Astrocyte (in vitro differentiated cells and primary cell): Measurements from ENCODE around the gene STOML1. TPM values are rescaled to one million over a fixed set of nuclear protein-coding genes. Genes with fewer than 3 reads are reported as not detected.

Experiments used
- DNase-seq: peaks from one replicate; pipeline ENCODE4 v3.0.0-alpha.2; 2010; ENCODE audit warnings: low read depth
- FAIRE-seq: peaks from 2 replicates; lab custom pipeline; 2011; peaks lifted over from hg19 to GRCh38; lab: Jason Lieb, UNC
- H2AFZ ChIP-seq: 2 replicates; pipeline ENCODE4 v1.6.0; 2012; ENCODE audit warnings: low read depth, low read length, inconsistent platforms
- H3K27ac ChIP-seq: 2 replicates; pipeline ENCODE4 v1.5.1; 2011; ENCODE audit warnings: low read depth, low read length, inconsistent platforms
- H3K27me3 ChIP-seq: 2 replicates; pipeline ENCODE4 v1.6.0; 2011; ENCODE audit warnings: low read length, inconsistent platforms; ENCODE audit not compliant: insufficient read depth
- H3K36me3 ChIP-seq: 2 replicates; pipeline ENCODE4 v1.5.1; 2011; ENCODE audit warnings: low read length, inconsistent platforms; ENCODE audit not compliant: insufficient read depth
- H3K4me1 ChIP-seq: 2 replicates; pipeline ENCODE4 v1.5.1; 2011; ENCODE audit warnings: low read length, inconsistent platforms; ENCODE audit not compliant: insufficient read depth
- H3K4me2 ChIP-seq: 2 replicates; pipeline ENCODE4 v1.6.0; 2012; ENCODE audit warnings: low read length, inconsistent platforms
- H3K4me3 ChIP-seq: 2 replicates; pipeline ENCODE4 v1.5.1; 2011; ENCODE audit warnings: low read depth, mild to moderate bottlenecking, low read length, inconsistent platforms; ENCODE audit not compliant: insufficient read depth
- H3K79me2 ChIP-seq: 2 replicates; pipeline ENCODE4 v1.6.0; 2012; ENCODE audit warnings: mild to moderate bottlenecking, low read length, inconsistent platforms; ENCODE audit not compliant: insufficient read depth
- H3K9ac ChIP-seq: 2 replicates; pipeline ENCODE4 v1.6.0; 2012; ENCODE audit warnings: mild to moderate bottlenecking, low read length, inconsistent platforms
- H3K9me3 ChIP-seq: 2 replicates; pipeline ENCODE4 v1.5.1; 2012; ENCODE audit warnings: low read depth, mild to moderate bottlenecking, low read length, inconsistent platforms; ENCODE audit not compliant: insufficient read depth
- H4K20me1 ChIP-seq: 2 replicates; pipeline ENCODE4 v1.6.0; 2012; ENCODE audit warnings: low read length, inconsistent platforms; ENCODE audit not compliant: insufficient read depth
- H3K27ac Mint-ChIP-seq: one replicate; pipeline ENCODE4 v1.8.0; 2021; ENCODE audit warnings: mild to moderate bottlenecking, mixed read lengths; ENCODE audit not compliant: unreplicated experiment
- H3K27me3 Mint-ChIP-seq: one replicate; pipeline ENCODE4 v1.8.0; 2021; ENCODE audit warnings: low read depth, mixed read lengths; ENCODE audit not compliant: unreplicated experiment
- H3K36me3 Mint-ChIP-seq: one replicate; pipeline ENCODE4 v1.8.0; 2021; ENCODE audit warnings: low read depth, mixed read lengths; ENCODE audit not compliant: unreplicated experiment
- H3K4me1 Mint-ChIP-seq: one replicate; pipeline ENCODE4 v1.8.0; 2021; ENCODE audit warnings: low read depth, mixed read lengths; ENCODE audit not compliant: unreplicated experiment
- H3K4me3 Mint-ChIP-seq: one replicate; pipeline ENCODE4 v1.8.0; 2021; ENCODE audit warnings: mild to moderate bottlenecking, moderate library complexity, mixed read lengths; ENCODE audit not compliant: unreplicated experiment
- H3K9me3 Mint-ChIP-seq: one replicate; pipeline ENCODE4 v1.8.0; 2021; ENCODE audit warnings: mild to moderate bottlenecking, mixed read lengths; ENCODE audit not compliant: unreplicated experiment
- EZH2 ChIP-seq: IDR thresholded peaks from 2 replicates; pipeline ENCODE4 v1.6.1; 2012; ENCODE audit warnings: mild to moderate bottlenecking, low read length, inconsistent platforms; ENCODE audit not compliant: insufficient read depth
- total RNA-seq: library from RNA; stranded (reverse); gene quantifications from 2 replicates; pipeline ENCODE4 v1.2.1, GENCODE V29; 2021
- TF ChIP-seq, protein P1 (sequence below): IDR thresholded peaks from 2 replicates; pipeline ENCODE4 v1.5.1; 2011; ENCODE audit warnings: low read depth, mild to moderate bottlenecking, inconsistent platforms, low read length, moderate library complexity; ENCODE audit not compliant: insufficient read depth

STOML1 gene
- total RNA-seq, 1 donor from 2014 or later, result 12.4 TPM

DNA sequence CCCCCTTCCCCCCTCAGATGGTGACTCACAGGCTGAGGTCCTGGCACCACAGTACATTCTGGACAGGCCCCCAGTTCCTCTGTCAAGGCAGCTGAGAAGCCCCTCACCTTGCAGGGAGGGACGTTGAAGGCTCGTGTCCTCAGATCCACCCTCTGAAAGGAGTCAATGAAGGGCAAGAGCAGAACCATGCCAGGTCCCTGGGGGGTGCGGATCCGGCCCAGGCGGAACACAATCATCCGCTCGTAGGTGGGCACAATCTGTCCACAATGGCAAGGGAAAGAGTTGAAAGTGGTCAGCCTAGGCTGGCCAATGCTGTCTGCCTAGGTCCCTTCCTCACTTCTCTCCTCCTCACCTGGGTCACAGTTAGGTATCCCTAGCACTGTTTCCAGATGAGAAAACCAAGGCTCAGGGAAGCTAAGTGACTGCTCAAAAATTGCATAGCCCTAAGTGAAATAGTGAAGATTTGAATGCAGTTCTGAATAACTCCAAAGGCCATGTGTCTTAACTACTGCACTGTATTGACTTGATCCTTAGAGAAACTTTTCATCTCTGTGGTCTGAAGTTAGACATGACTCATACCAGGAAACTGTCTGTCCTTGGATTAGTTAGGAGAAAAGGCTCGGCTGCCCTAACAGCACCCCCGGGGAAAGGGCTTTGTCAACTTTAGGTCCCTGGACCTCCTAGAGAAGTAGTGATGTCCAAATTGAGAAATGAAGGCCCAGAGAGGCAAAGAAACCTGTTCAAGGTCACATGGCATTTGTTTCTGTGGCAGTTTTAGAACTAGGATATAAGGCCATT, 2.9 kb downstream of the STOML1 start:
- TF ChIP-seq EZH2, result no peak
- TF ChIP-seq, protein P1, sequence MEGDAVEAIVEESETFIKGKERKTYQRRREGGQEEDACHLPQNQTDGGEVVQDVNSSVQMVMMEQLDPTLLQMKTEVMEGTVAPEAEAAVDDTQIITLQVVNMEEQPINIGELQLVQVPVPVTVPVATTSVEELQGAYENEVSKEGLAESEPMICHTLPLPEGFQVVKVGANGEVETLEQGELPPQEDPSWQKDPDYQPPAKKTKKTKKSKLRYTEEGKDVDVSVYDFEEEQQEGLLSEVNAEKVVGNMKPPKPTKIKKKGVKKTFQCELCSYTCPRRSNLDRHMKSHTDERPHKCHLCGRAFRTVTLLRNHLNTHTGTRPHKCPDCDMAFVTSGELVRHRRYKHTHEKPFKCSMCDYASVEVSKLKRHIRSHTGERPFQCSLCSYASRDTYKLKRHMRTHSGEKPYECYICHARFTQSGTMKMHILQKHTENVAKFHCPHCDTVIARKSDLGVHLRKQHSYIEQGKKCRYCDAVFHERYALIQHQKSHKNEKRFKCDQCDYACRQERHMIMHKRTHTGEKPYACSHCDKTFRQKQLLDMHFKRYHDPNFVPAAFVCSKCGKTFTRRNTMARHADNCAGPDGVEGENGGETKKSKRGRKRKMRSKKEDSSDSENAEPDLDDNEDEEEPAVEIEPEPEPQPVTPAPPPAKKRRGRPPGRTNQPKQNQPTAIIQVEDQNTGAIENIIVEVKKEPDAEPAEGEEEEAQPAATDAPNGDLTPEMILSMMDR, result no peak
- Histone ChIP-seq H3K27ac (peak overlapping the region; percentile 72), H4K20me1 (no peaks in the 10 kb centered on the region), H3K9me3 (no peaks in the 10 kb centered on the region), H3K4me3 (no peak overlapping the region), H3K36me3 (no peaks in the 10 kb centered on the region), H3K9ac (peak overlapping the region; percentile 29), H3K79me2 (peaks cover 13% of the 10 kb centered on the region), H3K4me1 (peaks cover 60% of the 10 kb centered on the region), H2AFZ (no peak overlapping the region), H3K27me3 (no peaks in the 10 kb centered on the region), H3K4me2 (peak overlapping the region; percentile 60)
- H3K4me3 Mint-ChIP-seq, result peak overlapping the region; percentile 71
- peak overlapping the region; percentile 96 for H3K27ac Mint-ChIP-seq
- DNase-seq, result peak; percentile 88
- H3K9me3 Mint-ChIP-seq, result no peaks in the 10 kb centered on the region
- H3K27me3 Mint-ChIP-seq, result no peaks in the 10 kb centered on the region
- H3K36me3 Mint-ChIP-seq, result peaks cover 3% of the 10 kb centered on the region
- peaks cover 61% of the 10 kb centered on the region for H3K4me1 Mint-ChIP-seq
- FAIRE-seq, result peak; percentile 92

DNA sequence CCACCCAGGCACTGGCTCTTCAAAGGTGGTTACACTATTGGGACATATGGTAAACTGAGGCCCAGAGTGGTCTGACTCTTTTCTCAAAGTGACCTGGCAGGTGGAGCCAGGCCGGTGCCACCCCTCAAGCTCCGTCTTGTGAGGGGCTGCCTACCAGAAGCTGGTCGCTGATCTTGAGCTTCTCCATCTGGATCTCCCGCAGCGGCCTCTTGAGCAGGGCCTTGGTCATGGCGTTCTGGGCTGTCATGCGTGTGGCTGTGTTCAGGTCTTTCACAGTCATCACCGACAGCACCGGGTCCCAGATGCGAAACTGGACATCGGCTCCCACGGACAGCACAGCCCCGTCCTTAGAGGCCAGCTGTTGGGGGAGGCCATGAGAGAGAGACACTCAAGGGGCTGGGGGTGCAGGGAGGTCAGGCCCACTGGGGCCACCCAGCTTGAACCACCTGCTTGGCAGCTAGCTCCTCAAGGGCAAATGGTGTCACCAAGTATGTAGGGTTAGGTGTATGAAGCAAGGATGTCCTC, 3.6 kb downstream of the STOML1 start:
- H3K4me1 Mint-ChIP-seq, result peaks cover 60% of the 10 kb centered on the region
- H3K4me2 ChIP-seq, result peak overlapping the region; percentile 60

More for the DNA sequence above, 3.6 kb downstream of the STOML1 start:
- Mint-ChIP-seq H3K9me3 (no peaks in the 10 kb centered on the region), H3K4me3 (no peak overlapping the region), H3K36me3 (peaks cover 3% of the 10 kb centered on the region), H3K27me3 (no peaks in the 10 kb centered on the region), H3K27ac (peak overlapping the region; percentile 96)
- Histone ChIP-seq H3K36me3 (no peaks in the 10 kb centered on the region), H3K9me3 (no peaks in the 10 kb centered on the region), H3K27ac (peak overlapping the region; percentile 72), H3K9ac (peak overlapping the region; percentile 29), H3K79me2 (peaks cover 13% of the 10 kb centered on the region), H4K20me1 (no peaks in the 10 kb centered on the region), H3K4me1 (peaks cover 62% of the 10 kb centered on the region), H3K4me3 (no peak overlapping the region), H2AFZ (no peak overlapping the region), H3K27me3 (no peaks in the 10 kb centered on the region)
- no peak for FAIRE-seq
- TF ChIP-seq, protein P1, result no peak
- no peak for TF ChIP-seq EZH2
- DNase-seq, result no peak
